NCI-H69 (cell line): ENCODE results near the gene HS6ST3.
A peak's percentile ranks its signal among the peaks of the same experiment; 100 is the strongest.
"Not testable (repeated sequence)": the region's sequence is repeated elsewhere in the genome, so short reads cannot be mapped to it uniquely, and the experiment has no call there.

Source experiments
- DNase-seq: peaks from one replicate; lab custom pipeline; 2025; lab: John Stamatoyannopoulos, UW

Gene HS6ST3

GRCh38 chr13:96431044-96431581 is 341.2 kb downstream of the HS6ST3 start:
- DNase-seq, result no peak

- DNase-seq, result no peak
Measured at GRCh38 chr13:96444676-96445075, 354.8 kb downstream of the HS6ST3 start.

DNA sequence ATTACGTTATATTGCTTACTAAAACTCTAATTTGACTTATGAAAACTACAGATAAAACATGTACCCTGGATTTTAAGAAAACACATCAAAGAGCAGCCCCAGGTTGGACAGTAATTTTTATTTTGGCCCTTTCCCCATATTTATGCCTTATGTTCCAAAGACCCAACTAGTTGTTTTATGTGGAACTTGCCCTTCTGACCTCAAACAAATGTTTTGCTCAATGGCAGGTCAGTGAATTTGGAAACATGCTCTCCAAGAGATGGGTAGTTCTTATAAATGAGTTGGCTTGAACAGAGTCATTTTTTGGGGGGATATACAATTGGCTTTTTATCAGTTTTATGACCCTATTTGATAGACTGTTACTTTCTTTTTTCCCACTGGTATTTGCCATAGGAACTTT is 360.0 kb downstream of the HS6ST3 start:
- no peak for DNase-seq

GRCh38 chr13:96450326-96451020 is 360.6 kb downstream of the HS6ST3 start:
- no peak for DNase-seq

GRCh38 chr13:96454466-96454865 is 364.6 kb downstream of the HS6ST3 start:
- no peak for DNase-seq

DNA sequence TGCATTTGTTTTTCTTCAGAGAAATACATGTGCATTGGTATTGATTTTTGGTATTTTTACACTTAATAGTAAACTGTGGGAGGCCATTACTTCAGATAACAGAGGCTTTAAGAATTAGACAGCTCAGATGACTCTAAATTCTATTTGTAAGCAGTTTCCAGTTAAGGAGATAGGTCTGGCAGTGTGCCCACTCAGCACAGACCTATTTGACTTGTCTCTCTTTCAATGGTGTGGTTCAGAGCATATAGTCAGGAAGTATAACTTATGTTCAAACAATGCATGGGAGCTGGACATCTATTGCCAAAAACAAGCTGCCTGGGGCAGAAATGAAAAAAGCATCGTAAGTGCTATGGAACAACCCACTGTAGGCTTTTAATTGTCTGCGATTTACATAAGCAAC is 370.7 kb downstream of the HS6ST3 start:
- peak; percentile 91 for DNase-seq

DNA sequence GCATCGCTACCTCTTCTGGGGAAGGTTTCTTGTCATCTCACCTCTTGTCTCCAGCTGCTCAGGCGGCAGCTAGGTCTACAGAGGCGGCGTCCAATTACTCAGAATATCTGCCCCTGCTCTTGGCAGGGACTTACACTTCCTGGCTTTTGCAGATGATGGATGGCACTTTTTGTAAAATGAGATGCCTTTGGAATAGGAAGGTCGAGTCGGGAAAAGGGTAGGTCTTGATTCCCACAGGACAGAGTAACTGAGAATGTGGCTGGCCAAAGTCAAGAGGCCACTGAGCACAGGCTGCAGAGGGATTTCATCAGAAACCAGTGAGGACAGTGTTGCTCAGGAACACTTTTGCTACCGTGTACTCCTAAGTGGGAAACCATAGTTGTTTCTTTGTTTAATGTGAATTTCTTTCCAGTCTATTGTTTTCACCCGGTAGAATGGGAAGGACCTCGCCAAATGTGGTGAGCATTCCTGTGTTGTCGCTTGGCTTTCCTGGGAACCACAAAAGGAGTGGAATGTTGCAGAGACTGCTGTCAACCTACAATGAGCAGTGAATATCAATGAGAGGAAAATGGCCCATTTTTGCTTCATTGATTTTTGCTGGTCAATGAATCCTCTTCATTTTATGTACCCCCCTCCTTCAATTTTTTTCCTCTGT is 383.7 kb downstream of the HS6ST3 start:
- no peak for DNase-seq

DNA sequence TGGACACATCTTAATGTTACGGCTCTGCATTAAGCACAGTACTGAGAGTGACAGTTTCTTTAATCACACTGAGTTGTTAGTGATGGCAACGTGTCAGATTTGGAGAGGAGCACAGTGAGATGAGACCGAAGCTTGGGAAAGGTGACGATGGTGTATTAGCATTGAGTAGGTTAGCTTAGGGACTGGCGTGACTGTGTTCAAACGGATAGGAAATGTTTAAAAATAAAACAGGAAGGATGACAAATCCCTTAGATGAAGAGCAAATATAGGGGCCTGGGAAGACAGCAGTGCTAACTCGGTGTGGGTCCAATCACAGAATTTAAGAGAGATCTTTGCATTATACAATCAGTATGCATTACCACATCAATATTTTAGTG is 384.3 kb downstream of the HS6ST3 start:
- DNase-seq, result no peak

DNA sequence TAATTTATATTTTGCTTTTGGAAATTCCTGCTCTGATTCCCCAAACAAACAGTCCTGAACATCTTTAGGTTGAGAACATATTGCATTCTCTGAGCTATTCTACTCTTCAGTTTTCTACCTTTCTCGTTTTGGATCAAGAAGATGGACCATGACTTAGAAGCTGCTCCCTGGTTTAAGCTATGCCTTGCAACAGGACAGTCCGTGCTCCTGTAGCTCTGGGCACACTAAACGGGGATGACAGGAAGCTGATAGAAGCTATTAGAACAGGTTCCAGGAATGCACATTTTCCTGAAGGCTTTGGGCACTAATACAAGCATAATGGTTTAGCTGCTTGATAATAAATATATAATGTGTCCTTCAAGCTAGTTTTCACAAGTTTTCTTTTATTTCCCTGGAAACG is 385.2 kb downstream of the HS6ST3 start:
- DNase-seq, result no peak

DNA sequence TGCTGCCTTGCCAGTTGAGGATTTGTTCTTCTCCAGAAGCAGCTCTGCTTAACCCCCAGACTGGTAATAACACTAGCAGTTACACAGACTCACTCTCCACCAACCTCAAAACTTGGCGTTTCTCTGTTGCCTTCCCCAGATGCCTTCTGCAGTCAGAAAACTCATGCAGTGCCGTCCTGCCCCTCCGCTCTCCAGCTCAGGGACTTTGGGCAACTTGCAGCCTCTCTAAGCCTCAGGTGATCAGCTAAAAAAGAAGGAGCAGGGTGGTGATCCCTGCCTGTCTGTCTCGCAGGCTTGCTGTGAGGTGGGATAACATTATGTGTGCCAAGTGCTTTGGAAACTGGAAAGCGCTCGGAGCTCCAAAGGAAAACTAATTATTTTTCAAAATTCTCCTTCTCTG is 391.6 kb downstream of the HS6ST3 start:
- DNase-seq, result no peak

DNA sequence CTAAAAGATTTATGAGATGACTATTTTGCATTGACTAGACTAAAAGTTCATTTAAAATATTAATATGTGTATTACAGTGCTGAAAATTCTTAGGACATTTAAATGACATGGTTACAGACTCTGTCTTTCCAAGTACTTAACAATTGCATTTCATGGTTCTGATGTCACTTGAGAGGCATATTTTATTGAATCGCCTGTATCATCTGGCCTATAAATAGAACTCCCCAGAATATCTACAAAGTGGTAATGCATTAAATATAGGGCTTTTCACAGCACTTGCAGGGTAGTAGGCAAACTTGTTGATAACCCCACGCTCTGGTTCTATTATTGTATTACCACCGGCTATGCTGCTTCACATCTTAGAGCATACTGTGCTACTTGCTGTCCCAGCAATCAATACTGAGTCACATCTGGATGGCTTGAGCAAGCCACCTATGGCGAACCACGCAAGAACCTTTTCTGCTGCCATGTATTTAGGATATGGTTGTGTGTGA is 400.6 kb downstream of the HS6ST3 start:
- DNase-seq, result no peak

DNA sequence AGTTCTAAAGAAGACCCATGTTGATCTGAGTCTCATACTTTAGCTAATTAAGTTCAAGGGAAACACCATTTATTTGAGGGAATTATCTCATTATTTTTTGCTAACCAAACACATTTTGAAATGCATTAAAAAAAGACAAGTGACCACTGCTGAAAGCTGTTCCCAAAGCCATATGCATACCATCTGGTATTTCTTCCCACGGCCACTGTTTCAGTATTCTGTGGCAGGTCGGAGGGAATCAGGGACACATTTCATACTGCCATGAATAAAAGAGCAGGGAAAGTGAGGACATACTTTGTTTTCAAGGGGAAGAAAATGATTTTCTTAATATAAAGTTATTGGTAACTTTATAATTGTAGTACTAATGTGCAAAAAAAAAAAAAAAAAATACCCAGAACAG is 401.2 kb downstream of the HS6ST3 start:
- DNase-seq, result no peak

DNA sequence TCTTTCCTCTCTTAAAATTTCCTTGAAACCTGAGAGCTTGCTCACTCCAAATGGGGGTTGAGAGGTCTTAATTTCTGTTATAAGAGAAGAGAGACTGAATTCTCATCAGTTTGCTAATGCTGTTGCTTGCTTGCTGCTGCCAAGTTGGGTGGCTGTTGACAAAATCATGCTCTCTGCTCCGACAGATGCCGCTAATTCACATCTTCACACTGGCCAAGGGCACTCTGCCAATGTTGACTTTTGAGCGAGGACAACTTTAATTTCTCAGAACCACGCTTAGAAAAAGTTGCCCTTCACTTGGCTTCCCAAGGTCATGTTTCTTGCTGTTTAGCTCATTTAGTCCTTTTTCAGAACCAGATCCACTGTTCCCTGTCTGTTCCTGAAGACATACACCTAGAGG is 402.9 kb downstream of the HS6ST3 start:
- no peak for DNase-seq

- no peak for DNase-seq
Measured at GRCh38 chr13:96499656-96500055, 409.7 kb downstream of the HS6ST3 start.

- no peak for DNase-seq
Measured at GRCh38 chr13:96500953-96501352, 411.0 kb downstream of the HS6ST3 start.

- DNase-seq, result no peak
Measured at GRCh38 chr13:96503481-96503880, 413.6 kb downstream of the HS6ST3 start.

DNA sequence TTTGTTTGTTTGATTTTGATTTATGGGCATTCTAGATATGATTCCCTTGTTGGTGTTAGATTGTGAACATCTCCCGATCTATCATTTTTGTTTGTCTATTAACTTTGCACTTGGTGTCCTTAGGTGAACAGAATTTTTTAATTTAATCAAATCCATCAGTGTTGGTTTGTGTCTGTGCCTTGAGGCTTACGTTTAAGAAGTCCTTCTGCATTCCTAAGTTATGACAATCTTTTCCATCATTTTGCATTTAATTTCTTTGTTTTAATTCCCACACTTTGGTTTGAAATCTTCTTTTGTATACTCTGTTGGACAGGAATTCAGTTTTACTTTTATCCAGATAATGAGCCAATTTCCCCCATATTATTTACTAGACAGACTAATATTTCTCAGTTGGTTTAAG is 421.7 kb downstream of the HS6ST3 start:
- no peak for DNase-seq

GRCh38 chr13:96519380-96519779 is 429.5 kb downstream of the HS6ST3 start:
- no peak for DNase-seq

DNA sequence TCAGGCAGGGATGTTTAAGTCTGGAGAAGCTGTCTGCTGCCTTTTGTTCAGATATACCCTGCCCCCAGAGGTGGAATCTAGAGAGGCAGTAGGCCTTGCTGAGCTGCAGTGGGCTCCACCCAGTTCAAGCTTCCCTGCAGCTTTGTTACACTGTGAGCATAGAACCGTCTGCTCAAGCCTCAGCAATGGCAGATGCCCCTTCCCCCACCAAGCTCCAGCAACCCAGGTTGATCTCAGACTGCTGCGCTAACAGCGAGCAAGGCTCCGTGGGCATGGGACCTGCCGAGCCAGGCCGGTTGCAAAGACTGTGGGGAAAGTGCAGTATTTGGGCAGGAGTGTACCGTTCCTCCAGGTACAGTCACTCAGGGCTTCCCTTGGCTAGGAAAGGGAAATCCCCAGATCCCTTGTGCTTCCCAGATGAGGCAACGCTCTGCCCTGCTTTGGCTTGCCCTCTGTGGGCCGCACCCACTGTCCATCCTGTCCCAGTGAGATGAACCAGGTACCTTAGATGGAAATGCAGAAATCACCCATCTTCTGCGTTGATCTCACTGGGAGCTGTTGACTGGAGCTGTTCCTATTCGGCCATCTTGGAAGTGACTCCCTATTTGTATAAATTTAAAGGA is 434.6 kb downstream of the HS6ST3 start:
- DNase-seq, result not testable (repeated sequence)

GRCh38 chr13:96525715-96526114 is 435.8 kb downstream of the HS6ST3 start:
- no peak for DNase-seq

DNA sequence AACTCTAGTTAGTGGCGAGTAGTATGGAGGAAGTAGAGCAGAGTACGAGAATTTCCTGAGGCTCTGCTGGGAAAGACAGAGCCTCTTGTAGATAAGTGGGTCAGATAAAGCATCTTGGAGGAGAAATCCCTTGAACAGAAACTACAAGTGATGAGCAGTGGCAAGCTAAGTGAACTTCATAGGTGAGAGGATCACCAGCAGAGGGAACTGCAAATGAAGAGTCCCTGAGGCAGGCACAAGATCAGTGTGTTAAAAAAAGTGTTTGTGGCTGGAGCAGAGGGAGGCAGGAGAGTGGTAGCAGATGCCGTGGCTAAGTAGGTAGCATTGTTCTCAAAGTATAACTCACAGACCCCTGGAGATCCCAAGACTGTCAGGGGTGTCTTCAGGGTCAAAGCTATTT is 437.6 kb downstream of the HS6ST3 start:
- DNase-seq, result no peak

DNA sequence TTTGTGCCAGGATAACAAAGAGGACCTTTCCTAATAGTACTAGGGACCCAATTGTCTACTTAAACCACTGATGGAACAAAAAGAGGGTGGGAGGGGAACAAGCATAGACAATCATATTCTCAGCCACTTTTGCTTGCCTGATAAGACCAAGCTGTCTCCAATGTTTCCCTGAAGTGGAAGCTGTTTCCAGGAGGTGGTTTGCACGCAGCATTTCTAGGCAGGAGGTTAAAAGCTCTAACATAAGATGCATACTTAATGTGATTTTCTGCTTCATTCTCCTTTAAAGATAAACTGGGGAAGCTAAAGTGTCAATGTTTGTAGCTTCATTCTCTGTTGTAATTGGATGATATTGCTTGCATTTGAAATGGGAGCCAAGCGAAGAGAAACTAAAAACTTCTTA is 442.9 kb downstream of the HS6ST3 start:
- no peak for DNase-seq

DNA sequence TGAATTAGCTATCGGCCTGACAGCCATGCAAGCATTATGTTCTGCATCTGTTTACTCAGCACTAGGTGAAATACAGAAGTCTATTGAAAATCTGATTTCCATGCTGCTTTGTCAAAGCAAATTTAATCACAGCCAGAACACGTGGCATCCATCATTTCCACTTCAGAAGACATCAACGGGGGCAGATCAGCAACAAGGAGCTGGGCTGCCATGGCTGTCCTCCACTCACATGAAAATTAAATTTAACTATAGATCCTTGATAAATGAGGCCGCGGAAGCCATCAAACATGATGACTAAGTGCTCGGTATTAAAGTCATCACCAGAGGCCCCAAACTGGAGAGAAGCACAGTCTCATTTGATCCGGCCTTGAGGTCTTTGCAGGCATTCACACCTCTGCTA is 443.5 kb downstream of the HS6ST3 start:
- no peak for DNase-seq
